ENCODE measurements around the gene MED13L.

The MED13L gene

DNA sequence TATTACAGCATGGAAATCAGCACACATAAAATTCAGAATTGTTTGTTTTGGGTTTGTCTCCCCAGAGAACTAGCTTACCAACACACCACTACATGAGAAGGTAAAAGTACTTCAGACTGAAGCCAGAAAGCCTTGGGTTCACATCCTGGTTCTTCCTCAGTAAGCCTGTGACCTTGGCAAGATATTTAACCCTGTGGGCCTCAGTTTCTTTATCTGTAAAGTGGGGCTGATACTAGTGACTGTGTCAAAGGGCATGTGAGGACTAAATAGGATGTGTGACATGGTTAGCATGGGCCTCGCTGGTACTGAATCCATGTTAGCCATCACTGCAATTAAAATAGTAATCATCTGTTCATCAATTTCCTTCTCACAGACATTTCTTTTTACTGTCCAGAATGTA, 366.1 kb downstream of the MED13L start:
- no peak for DNase-seq (ENCODE audit: low read depth, low spot score)

GRCh38 chr12:115910057-115910456, 367.4 kb downstream of the MED13L start:
- DNase-seq (ENCODE audit: low read depth, low spot score), result no peak

Data from iPS DF 19.7 (cell line).